HepG2 (cell line): ENCODE measurements around the gene SLC10A1. TPM values are rescaled to one million over a fixed set of nuclear protein-coding genes. Genes with fewer than 3 reads are reported as not detected.
A peak's percentile ranks its signal among the peaks of the same experiment; 100 is the strongest.

Experiments used
- BRF2 ChIP-seq: sonication (generic); formaldehyde crosslinking; IDR thresholded peaks from 2 replicates; pipeline ENCODE4 v1.8.1; 2022; ENCODE audit warnings: mild to moderate bottlenecking, missing genetic modification reagents
- ESRRA ChIP-seq: sonication (generic); formaldehyde crosslinking; IDR thresholded peaks from 2 replicates; pipeline ENCODE4 v1.5.1; 2020; ENCODE audit warnings: mild to moderate bottlenecking, low read depth, missing genetic modification reagents
- FOXA3 ChIP-seq: IDR thresholded peaks from 2 replicates; pipeline ENCODE4 v1.6.1; 2016; ENCODE audit warnings: missing genetic modification reagents, missing compliant biosample characterization
- FOXC1 ChIP-seq: sonication (generic); formaldehyde crosslinking; IDR thresholded peaks from 2 replicates; pipeline ENCODE4 v1.8.0; 2022; ENCODE audit warnings: mild to moderate bottlenecking, missing genetic modification reagents, borderline replicate concordance
- GABPA ChIP-seq, 2 experiments: IDR thresholded peaks; 2 replicates each; pipeline ENCODE4 v1.6.1; 2011 to 2016; ENCODE audit warnings: low read depth in 2 of 2, low read length in 1 of 2, missing biosample characterization in 1 of 2, missing genetic modification characterization in 1 of 2
- HNF4G ChIP-seq, 2 experiments: sonication (generic) in 1 of 2; formaldehyde crosslinking in 1 of 2; IDR thresholded peaks; 2 replicates each; pipeline versions ENCODE4 v1.4.0 to v1.6.1; 2011 to 2020; ENCODE audit warnings: borderline replicate concordance in 2 of 2, low read depth in 2 of 2, mild to moderate bottlenecking in 2 of 2, low read length in 1 of 2, missing genetic modification reagents in 1 of 2, moderate library complexity in 1 of 2
- JUNB ChIP-seq: sonication (generic); formaldehyde crosslinking; IDR thresholded peaks from 2 replicates; pipeline ENCODE4 v1.8.0; 2022; ENCODE audit warnings: missing genetic modification reagents, mild to moderate bottlenecking, borderline replicate concordance
- PBX3 ChIP-seq: sonication (generic); formaldehyde crosslinking; IDR thresholded peaks from 2 replicates; pipeline ENCODE4 v1.8.1; 2023; ENCODE audit warnings: missing genetic modification reagents, inconsistent platforms, borderline replicate concordance
- PHF21A ChIP-seq: sonication (generic); formaldehyde crosslinking; IDR thresholded peaks from 2 replicates; pipeline ENCODE4 v1.5.0; 2020; ENCODE audit warnings: mild to moderate bottlenecking, missing genetic modification reagents
- RCOR2 ChIP-seq: IDR thresholded peaks from 2 replicates; pipeline ENCODE4 v1.6.1; 2016; ENCODE audit warnings: missing biosample characterization, missing genetic modification reagents
- UBTF ChIP-seq: sonication (generic); formaldehyde crosslinking; IDR thresholded peaks from 2 replicates; pipeline ENCODE4 v1.4.0; 2020; ENCODE audit warnings: mild to moderate bottlenecking, missing genetic modification reagents
- YY1 ChIP-seq: IDR thresholded peaks from 2 replicates; pipeline ENCODE4 v1.6.1; 2011; ENCODE audit warnings: low read length, low read depth, moderate library complexity, mild to moderate bottlenecking; ENCODE audit not compliant: insufficient read depth, insufficient replicate concordance
- ZHX1 ChIP-seq: sonication (generic); formaldehyde crosslinking; IDR thresholded peaks from 2 replicates; pipeline ENCODE4 v1.8.1; 2022; ENCODE audit warnings: low read depth, mild to moderate bottlenecking, missing genetic modification reagents
- ZNF460 ChIP-seq: sonication (generic); formaldehyde crosslinking; IDR thresholded peaks from 2 replicates; pipeline ENCODE4 v1.5.1; 2020; ENCODE audit warnings: missing genetic modification reagents, mild to moderate bottlenecking, borderline replicate concordance
- ZSCAN9 ChIP-seq: IDR thresholded peaks from 2 replicates; pipeline ENCODE4 v1.6.1; 2016; ENCODE audit warnings: borderline replicate concordance
- polyA plus RNA-seq, 8 experiments: library from polyadenylated mRNA; depleted of rRNA in 3 of 8; stranded (reverse) in 7 of 8; unstranded in 1 of 8; fragments of >200 nt; fragmentation: Illumina TruSeq in 4 of 8; extraction: Trizol in 4 of 8; gene quantifications; 2 replicates each; pipeline versions ENCODE4 v1.2.1 to v1.2.3, GENCODE V29; 2011 to 2016; ENCODE audit warnings: low read depth in 4 of 8, missing spikeins in 1 of 8, mixed read lengths in 1 of 8; ENCODE audit not compliant: insufficient read depth in 1 of 8
- total RNA-seq, 5 experiments: library from RNA; depleted of rRNA; stranded (reverse); fragments of >200 nt; fragmentation: Illumina TruSeq; extraction: Trizol; gene quantifications; 2 replicates each; pipeline ENCODE4 v1.2.3, GENCODE V29; 2016; ENCODE audit warnings: low read depth in 1 of 5
- TF ChIP-seq, protein P1 (sequence below): IDR thresholded peaks from 2 replicates; pipeline ENCODE4 v1.4.0; 2020; ENCODE audit warnings: mild to moderate bottlenecking, missing genetic modification reagents

The SLC10A1 gene
- total and polyA plus RNA-seq, 2 of the 13 experiments (the other 11 are each of a cell fraction or from before 2014, with no cell fraction given) = 0.17 TPM; not detected in 1

GRCh38 chr14:69792887-69793421 is 4.1 kb downstream of the SLC10A1 start (continued):
- TF ChIP-seq PBX3 (CRISPR knock-in tag) (no peak), BRF2 (CRISPR knock-in tag) (no peak), UBTF (CRISPR knock-in tag) (peak; percentile 24; the same call in 1 of the 2 replicates), YY1 (peak; percentile 66), RCOR2 (CRISPR knock-in tag) (peak; percentile 37; the same call in 1 of the 2 replicates), ZNF460 (no peak), ZHX1 (CRISPR knock-in tag) (no peak), JUNB (CRISPR knock-in tag) (0 out of 2 replicates have a peak, but pooled peaks have one; percentile 12), HNF4G (IDR thresholded peaks at IDR 0.05; ENCODE audit: borderline replicate concordance, low read depth, low read length) (peak; percentile 86), HNF4G (CRISPR knock-in tag; IDR thresholded peaks at IDR 0.05; ENCODE audit: borderline replicate concordance, low read depth) (peak; percentile 63; the same call in 1 of the 2 replicates), FOXC1 (CRISPR knock-in tag) (peak; percentile 43; the same call in 1 of the 2 replicates), FOXA3 (CRISPR knock-in tag) (peak; percentile 85), ZSCAN9 (CRISPR knock-in tag) (no peak), ESRRA (peak; percentile 73; the same call in 1 of the 2 replicates), GABPA (IDR thresholded peaks at IDR 0.05; ENCODE audit: low read depth, low read length) (no peak), GABPA (CRISPR knock-in tag; IDR thresholded peaks at IDR 0.05; ENCODE audit: low read depth) (0 out of 2 replicates have a peak, but pooled peaks have one; percentile 21), PHF21A (peak; percentile 54)
- TF ChIP-seq, protein P1, sequence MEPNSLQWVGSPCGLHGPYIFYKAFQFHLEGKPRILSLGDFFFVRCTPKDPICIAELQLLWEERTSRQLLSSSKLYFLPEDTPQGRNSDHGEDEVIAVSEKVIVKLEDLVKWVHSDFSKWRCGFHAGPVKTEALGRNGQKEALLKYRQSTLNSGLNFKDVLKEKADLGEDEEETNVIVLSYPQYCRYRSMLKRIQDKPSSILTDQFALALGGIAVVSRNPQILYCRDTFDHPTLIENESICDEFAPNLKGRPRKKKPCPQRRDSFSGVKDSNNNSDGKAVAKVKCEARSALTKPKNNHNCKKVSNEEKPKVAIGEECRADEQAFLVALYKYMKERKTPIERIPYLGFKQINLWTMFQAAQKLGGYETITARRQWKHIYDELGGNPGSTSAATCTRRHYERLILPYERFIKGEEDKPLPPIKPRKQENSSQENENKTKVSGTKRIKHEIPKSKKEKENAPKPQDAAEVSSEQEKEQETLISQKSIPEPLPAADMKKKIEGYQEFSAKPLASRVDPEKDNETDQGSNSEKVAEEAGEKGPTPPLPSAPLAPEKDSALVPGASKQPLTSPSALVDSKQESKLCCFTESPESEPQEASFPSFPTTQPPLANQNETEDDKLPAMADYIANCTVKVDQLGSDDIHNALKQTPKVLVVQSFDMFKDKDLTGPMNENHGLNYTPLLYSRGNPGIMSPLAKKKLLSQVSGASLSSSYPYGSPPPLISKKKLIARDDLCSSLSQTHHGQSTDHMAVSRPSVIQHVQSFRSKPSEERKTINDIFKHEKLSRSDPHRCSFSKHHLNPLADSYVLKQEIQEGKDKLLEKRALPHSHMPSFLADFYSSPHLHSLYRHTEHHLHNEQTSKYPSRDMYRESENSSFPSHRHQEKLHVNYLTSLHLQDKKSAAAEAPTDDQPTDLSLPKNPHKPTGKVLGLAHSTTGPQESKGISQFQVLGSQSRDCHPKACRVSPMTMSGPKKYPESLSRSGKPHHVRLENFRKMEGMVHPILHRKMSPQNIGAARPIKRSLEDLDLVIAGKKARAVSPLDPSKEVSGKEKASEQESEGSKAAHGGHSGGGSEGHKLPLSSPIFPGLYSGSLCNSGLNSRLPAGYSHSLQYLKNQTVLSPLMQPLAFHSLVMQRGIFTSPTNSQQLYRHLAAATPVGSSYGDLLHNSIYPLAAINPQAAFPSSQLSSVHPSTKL (CRISPR knock-in tag) = peak; percentile 80
